CD4-positive, alpha-beta T cell treated with Interleukin-10 for 1 hour (primary cell): ENCODE results near the gene PSMC5.
"Not testable (repeated sequence)": the region's sequence is repeated elsewhere in the genome, so short reads cannot be mapped to it uniquely, and the experiment has no call there.

Source experiments
- DNase-seq: peaks from one replicate; pipeline ENCODE4 v3.0.0-alpha.2; 2020

PSMC5 gene

GRCh38 chr17:63874061-63874626 is 46.9 kb downstream of the PSMC5 start:
- DNase-seq: not testable (repeated sequence)

GRCh38 chr17:63874693-63875092 is 47.5 kb downstream of the PSMC5 start:
- DNase-seq: not testable (repeated sequence)

GRCh38 chr17:63878413-63878812 is 51.2 kb downstream of the PSMC5 start:
- not testable (repeated sequence) for DNase-seq

- no peak for DNase-seq
These were observed 53.5 kb downstream of the PSMC5 start for GRCh38 chr17:63880706-63881105.

GRCh38 chr17:63881337-63881736 is 54.1 kb downstream of the PSMC5 start:
- DNase-seq: not testable (repeated sequence)
